Glomerular visceral epithelial cell (primary cell): ENCODE results near the gene ATG10.

ENCODE experiments used
- DNase-seq: peaks from one replicate; pipeline ENCODE4 v3.0.0-alpha.2; 2016; ENCODE audit errors: extremely low spot score

Gene ATG10

GRCh38 chr5:82276800-82277612, 305.2 kb downstream of the ATG10 start:
- no peak for DNase-seq

GRCh38 chr5:82277613-82277986, 305.8 kb downstream of the ATG10 start:
- no peak for DNase-seq

GRCh38 chr5:82277987-82278710, 306.3 kb downstream of the ATG10 start, which contains the start of gene RPS23:
Gene RPS23, minus strand, starts transcription at chr5:82278354. Its CDS starts 31 bp downstream, at chr5:82278323.
- DNase-seq = peak; percentile 92

- DNase-seq = no peak
These were observed 307.0 kb downstream of the ATG10 start for GRCh38 chr5:82278711-82279370.

GRCh38 chr5:82283893-82284292, 312.1 kb downstream of the ATG10 start:
- no peak for DNase-seq

- DNase-seq = no peak
These were observed 313.4 kb downstream of the ATG10 start for GRCh38 chr5:82285206-82285605.

GRCh38 chr5:82287625-82288024, 315.8 kb downstream of the ATG10 start:
- no peak for DNase-seq

- DNase-seq = no peak
These were observed 318.2 kb downstream of the ATG10 start for GRCh38 chr5:82290005-82290404.

- DNase-seq = no peak
These were observed 319.1 kb downstream of the ATG10 start for GRCh38 chr5:82290908-82291307.

GRCh38 chr5:82291420-82291819, 319.6 kb downstream of the ATG10 start:
- DNase-seq = no peak

GRCh38 chr5:82295144-82295543, 323.3 kb downstream of the ATG10 start:
- DNase-seq = no peak

- no peak for DNase-seq
These were observed 324.2 kb downstream of the ATG10 start for GRCh38 chr5:82295959-82296531.

- DNase-seq = no peak
These were observed 325.1 kb downstream of the ATG10 start for GRCh38 chr5:82296929-82297328.

GRCh38 chr5:82297711-82298110, 325.9 kb downstream of the ATG10 start:
- DNase-seq = no peak

- no peak for DNase-seq
These were observed 326.8 kb downstream of the ATG10 start for GRCh38 chr5:82298668-82299067.

- DNase-seq = no peak
These were observed 329.4 kb downstream of the ATG10 start for GRCh38 chr5:82301190-82301589.
